ENCODE data around the gene STRN3. TPM values are rescaled to one million over a fixed set of nuclear protein-coding genes. Genes with fewer than 3 reads are reported as not detected.
"Not testable (repeated sequence)": the region's sequence is repeated elsewhere in the genome, so short reads cannot be mapped to it uniquely, and the experiment has no call there.

Gene STRN3
- total RNA-seq, 4 donors from 2014 or later, result 21.5 to 50.0 (median 29.5) TPM

GRCh38 chr14:31006703-31007102 is 19.5 kb downstream of the STRN3 start:
- 96% methylated on average over 1 of the region's 1 CpG for WGBS
- H3K9me3 ChIP-seq, result no peaks in the 10 kb centered on the region
- no peak overlapping the region for H3K4me3 ChIP-seq
- H3K36me3 ChIP-seq, result peaks cover 10% of the 10 kb centered on the region
- H3K27ac ChIP-seq, result no peak overlapping the region
- no peaks in the 10 kb centered on the region for H3K27me3 ChIP-seq
- DNase-seq (ENCODE audit: low spot score in 2 of 2), result no peak
- TF ChIP-seq POLR2AphosphoS5 (IDR thresholded peaks at IDR 0.05) (no peak), CTCF (IDR thresholded peaks at IDR 0.05) (no peak), POLR2A (IDR thresholded peaks at IDR 0.05) (no peak), EP300 (IDR thresholded peaks at IDR 0.05) (no peak)
- H3K4me1 ChIP-seq, result no peaks in the 10 kb centered on the region

- WGBS, result 93% methylated on average over 6 of the region's 6 CpGs
- DNase-seq (ENCODE audit: low spot score in 2 of 2); H3K27ac ChIP-seq; H3K4me3 ChIP-seq; H3K4me1 ChIP-seq; H3K27me3 ChIP-seq; H3K9me3 ChIP-seq: not testable (repeated sequence)
- H3K36me3 ChIP-seq, result peaks cover 11% of the 10 kb centered on the region
Measured at GRCh38 chr14:31004007-31004406, 22.2 kb downstream of the STRN3 start.

- H3K36me3 ChIP-seq, result peaks cover 18% of the 10 kb centered on the region
- TF ChIP-seq CTCF (IDR thresholded peaks at IDR 0.05) (no peak), EP300 (IDR thresholded peaks at IDR 0.05) (no peak), POLR2A (IDR thresholded peaks at IDR 0.05) (no peak), POLR2AphosphoS5 (IDR thresholded peaks at IDR 0.05) (no peak)
- WGBS, result 83% methylated on average over 3 of the region's 3 CpGs
Measured at GRCh38 chr14:31003284-31003683, 22.9 kb downstream of the STRN3 start.

GRCh38 chr14:31001339-31001658 is 24.9 kb downstream of the STRN3 start:
- H3K27me3 ChIP-seq, result no peaks in the 10 kb centered on the region
- no peak overlapping the region for H3K27ac ChIP-seq
- no peak for DNase-seq (ENCODE audit: low spot score in 2 of 2)
- H3K9me3 ChIP-seq, result peaks cover 12% of the 10 kb centered on the region
- H3K36me3 ChIP-seq, result peaks cover 24% of the 10 kb centered on the region
- H3K4me1 ChIP-seq, result no peaks in the 10 kb centered on the region
- TF ChIP-seq EP300 (IDR thresholded peaks at IDR 0.05), result no peak
- no peak for TF ChIP-seq CTCF (IDR thresholded peaks at IDR 0.05)
- no peak for TF ChIP-seq POLR2AphosphoS5 (IDR thresholded peaks at IDR 0.05)
- TF ChIP-seq POLR2A (IDR thresholded peaks at IDR 0.05), result no peak
- WGBS, result 95% methylated on average over 6 of the region's 6 CpGs
- H3K4me3 ChIP-seq, result no peak overlapping the region

More at GRCh38 chr14:31003284-31003683, 22.9 kb downstream of the STRN3 start:
- no peak for DNase-seq (ENCODE audit: low spot score in 2 of 2)
- Histone ChIP-seq H3K9me3 (peaks cover 8% of the 10 kb centered on the region), H3K4me1 (no peaks in the 10 kb centered on the region), H3K4me3 (no peak overlapping the region), H3K27me3 (no peaks in the 10 kb centered on the region), H3K27ac (no peak overlapping the region)

GRCh38 chr14:31000629-31001338 is 25.4 kb downstream of the STRN3 start:
- no peak overlapping the region for H3K27ac ChIP-seq
- peaks cover 21% of the 10 kb centered on the region for H3K36me3 ChIP-seq
- 89% methylated on average over 3 of the region's 3 CpGs for WGBS
- no peak overlapping the region for H3K4me3 ChIP-seq
- DNase-seq (ENCODE audit: low spot score in 2 of 2), result no peak
- peaks cover 5% of the 10 kb centered on the region for H3K4me1 ChIP-seq
- no peak for TF ChIP-seq CTCF (IDR thresholded peaks at IDR 0.05)
- no peak for TF ChIP-seq POLR2A (IDR thresholded peaks at IDR 0.05)
- no peak for TF ChIP-seq POLR2AphosphoS5 (IDR thresholded peaks at IDR 0.05)
- TF ChIP-seq EP300 (IDR thresholded peaks at IDR 0.05), result no peak
- H3K27me3 ChIP-seq, result no peaks in the 10 kb centered on the region
- peaks cover 12% of the 10 kb centered on the region for H3K9me3 ChIP-seq
